PFSK-1 (cell line): Measurements from ENCODE around the gene DAAM2.

Experiments used
- POLR2AphosphoS5 ChIP-seq: IDR thresholded peaks from 2 replicates; pipeline ENCODE4 v1.6.1; 2012; ENCODE audit warnings: low read depth, mild to moderate bottlenecking, control low read depth, low read length, moderate library complexity
- REST ChIP-seq, 2 experiments: IDR thresholded peaks; 2 replicates each; pipeline versions ENCODE4 v1.6.1 to v1.8.0; 2011 to 2012; ENCODE audit warnings: low read depth in 2 of 2, low read length in 2 of 2, control low read depth in 1 of 2, inconsistent platforms in 1 of 2, mild to moderate bottlenecking in 1 of 2, moderate library complexity in 1 of 2; ENCODE audit not compliant: insufficient read depth in 1 of 2
- SIN3A ChIP-seq: IDR thresholded peaks from 2 replicates; pipeline ENCODE4 v1.6.1; 2012; ENCODE audit warnings: mild to moderate bottlenecking, low read length, moderate library complexity, borderline replicate concordance; ENCODE audit not compliant: insufficient read depth
- TAF1 ChIP-seq: IDR thresholded peaks from 2 replicates; pipeline ENCODE4 v1.6.1; 2012; ENCODE audit warnings: low read length, control low read depth, borderline replicate concordance; ENCODE audit not compliant: insufficient read depth

- TF ChIP-seq POLR2AphosphoS5: no peak
- no peak for TF ChIP-seq SIN3A
- no peak for TF ChIP-seq TAF1
- TF ChIP-seq REST (IDR thresholded peaks at IDR 0.05; ENCODE audit: insufficient read depth in 1 of 2, low read depth in 2 of 2, low read length in 2 of 2): no peak
Observed at GRCh38 chr6:39948199-39948791, 156.1 kb downstream of the DAAM2 start.
